H54 (cell line): ENCODE results near the gene PLXNA2.

Source experiments
- DNase-seq: peaks from one replicate; pipeline ENCODE4 v3.0.0; 2011; ENCODE audit warnings: low spot score, mixed read lengths; ENCODE audit not compliant: insufficient read length
- FAIRE-seq: peaks from 3 replicates; lab custom pipeline; 2011; peaks lifted over from hg19 to GRCh38; lab: Jason Lieb, UNC
- POLR2A ChIP-seq: IDR thresholded peaks from 2 replicates; pipeline ENCODE4 v1.6.1; 2011; ENCODE audit warnings: low read depth, mild to moderate bottlenecking, low read length

Gene PLXNA2

GRCh38 chr1:208175508-208175895 is 68.7 kb downstream of the PLXNA2 start:
- no peak for TF ChIP-seq POLR2A
- no peak for DNase-seq
- FAIRE-seq, result no peak

GRCh38 chr1:208174731-208175507 is 69.3 kb downstream of the PLXNA2 start:
- FAIRE-seq (no peak), DNase-seq (no peak)
- TF ChIP-seq POLR2A, result no peak

- no peak for FAIRE-seq
- no peak for TF ChIP-seq POLR2A
- DNase-seq, result no peak
Observed at GRCh38 chr1:208174200-208174599, 70.0 kb downstream of the PLXNA2 start.

- TF ChIP-seq POLR2A, result no peak
- FAIRE-seq (no peak), DNase-seq (no peak)
Observed at GRCh38 chr1:208173749-208174148, 70.4 kb downstream of the PLXNA2 start.

- DNase-seq (no peak), FAIRE-seq (no peak)
- no peak for TF ChIP-seq POLR2A
Observed at GRCh38 chr1:208172423-208173145, 71.6 kb downstream of the PLXNA2 start.

- FAIRE-seq (no peak), DNase-seq (no peak)
- no peak for TF ChIP-seq POLR2A
Observed at GRCh38 chr1:208171616-208172422, 72.4 kb downstream of the PLXNA2 start.

GRCh38 chr1:208170252-208170651 is 73.9 kb downstream of the PLXNA2 start:
- DNase-seq, result no peak
- no peak for TF ChIP-seq POLR2A
- FAIRE-seq, result no peak

GRCh38 chr1:208169081-208169879 is 74.9 kb downstream of the PLXNA2 start:
- no peak for FAIRE-seq

GRCh38 chr1:208167261-208167869 is 76.8 kb downstream of the PLXNA2 start:
- FAIRE-seq (no peak), DNase-seq (no peak)
- no peak for TF ChIP-seq POLR2A

More at GRCh38 chr1:208169081-208169879, 74.9 kb downstream of the PLXNA2 start:
- no peak for TF ChIP-seq POLR2A
- no peak for DNase-seq

GRCh38 chr1:208166340-208167138 is 77.6 kb downstream of the PLXNA2 start:
- no peak for FAIRE-seq

GRCh38 chr1:208165659-208166058 is 78.5 kb downstream of the PLXNA2 start:
- FAIRE-seq, result no peak
- no peak for DNase-seq
- TF ChIP-seq POLR2A, result no peak

More at GRCh38 chr1:208166340-208167138, 77.6 kb downstream of the PLXNA2 start:
- no peak for TF ChIP-seq POLR2A
- no peak for DNase-seq

GRCh38 chr1:208164609-208165008 is 79.6 kb downstream of the PLXNA2 start:
- TF ChIP-seq POLR2A, result no peak
- FAIRE-seq (no peak), DNase-seq (no peak)
